Measurements from ENCODE around the gene SH3TC1. TPM values are rescaled to one million over a fixed set of nuclear protein-coding genes. Genes with fewer than 3 reads are reported as not detected.
A peak's percentile ranks its signal among the peaks of the same experiment; 100 is the strongest.

The SH3TC1 gene
- total and polyA plus RNA-seq, 2 of the 13 experiments (the other 11 are each of a cell fraction or from before 2014, with no cell fraction given) = 14.9 to 21.8 TPM

DNA sequence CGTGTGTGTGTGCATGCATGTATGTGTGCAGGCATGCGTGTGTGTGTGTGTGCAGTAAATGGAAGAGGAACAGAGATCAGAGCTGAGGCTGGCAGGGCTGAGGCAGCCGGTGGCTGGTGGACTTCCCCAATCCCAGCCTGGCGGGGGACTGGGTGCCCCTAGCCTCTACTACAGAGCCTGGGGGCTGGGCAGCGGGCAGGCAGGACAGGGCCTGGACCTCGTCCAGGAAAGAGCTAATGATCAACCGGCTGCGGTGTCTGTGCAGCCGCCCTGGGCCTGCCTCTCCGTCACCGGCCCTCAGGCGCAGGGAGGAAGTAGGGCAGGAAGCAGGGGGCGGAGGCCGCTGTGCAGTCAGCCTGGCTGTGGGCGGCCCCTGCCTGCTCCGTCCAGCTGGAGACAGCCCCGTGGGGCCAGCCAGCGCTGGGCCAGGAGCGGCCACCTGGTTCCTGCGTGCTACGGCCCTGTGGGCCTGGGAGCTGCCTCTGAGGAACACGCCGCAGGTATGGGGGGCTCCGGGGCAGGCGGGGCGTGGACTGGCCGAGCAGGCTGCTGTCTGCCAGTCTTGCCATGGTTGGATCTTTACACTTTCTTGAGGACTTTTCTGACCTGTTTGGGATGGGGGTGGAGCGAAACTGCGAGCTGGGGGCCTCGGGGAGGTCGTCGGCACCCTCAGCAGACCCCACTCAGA lies at the start of gene SH3TC1 (continued):
- no peak; the same call in 1 of the 2 replicates for TF ChIP-seq BHLHE40 (IDR thresholded peaks at IDR 0.05; ENCODE audit: low read length)
- TF ChIP-seq, protein P1, sequence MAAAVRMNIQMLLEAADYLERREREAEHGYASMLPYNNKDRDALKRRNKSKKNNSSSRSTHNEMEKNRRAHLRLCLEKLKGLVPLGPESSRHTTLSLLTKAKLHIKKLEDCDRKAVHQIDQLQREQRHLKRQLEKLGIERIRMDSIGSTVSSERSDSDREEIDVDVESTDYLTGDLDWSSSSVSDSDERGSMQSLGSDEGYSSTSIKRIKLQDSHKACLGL (CRISPR knock-in tag; IDR thresholded peaks at IDR 0.05) = peak; percentile 91; the same call in 1 of the 2 replicates
- no peak for TF ChIP-seq ARID2 (CRISPR knock-in tag; IDR thresholded peaks at IDR 0.05; ENCODE audit: borderline replicate concordance)
- peak; percentile 86 for TF ChIP-seq POLR2G (IDR thresholded peaks at IDR 0.05; ENCODE audit: low read depth, low read length)
- no peak for TF ChIP-seq ZHX2 (IDR thresholded peaks at IDR 0.05; ENCODE audit: low read depth)
- 0 out of 2 replicates have a peak, but pooled peaks have one; percentile 49 for TF ChIP-seq ZHX2 (CRISPR knock-in tag; IDR thresholded peaks at IDR 0.05; ENCODE audit: borderline replicate concordance)
- TF ChIP-seq, protein P2, sequence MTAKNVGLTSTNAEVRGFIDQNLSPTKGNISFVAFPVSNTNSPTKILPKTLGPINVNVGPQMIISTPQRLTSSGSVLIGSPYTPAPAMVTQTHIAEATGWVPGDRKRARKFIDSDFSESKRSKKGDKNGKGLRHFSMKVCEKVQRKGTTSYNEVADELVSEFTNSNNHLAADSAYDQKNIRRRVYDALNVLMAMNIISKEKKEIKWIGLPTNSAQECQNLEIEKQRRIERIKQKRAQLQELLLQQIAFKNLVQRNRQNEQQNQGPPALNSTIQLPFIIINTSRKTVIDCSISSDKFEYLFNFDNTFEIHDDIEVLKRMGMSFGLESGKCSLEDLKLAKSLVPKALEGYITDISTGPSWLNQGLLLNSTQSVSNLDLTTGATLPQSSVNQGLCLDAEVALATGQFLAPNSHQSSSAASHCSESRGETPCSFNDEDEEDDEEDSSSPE (CRISPR knock-in tag; IDR thresholded peaks at IDR 0.05) = 0 out of 2 replicates have a peak, but pooled peaks have one; percentile 38
- TF ChIP-seq ISL2 (CRISPR knock-in tag; IDR thresholded peaks at IDR 0.05) = peak; percentile 68
- TF ChIP-seq, protein P3, sequence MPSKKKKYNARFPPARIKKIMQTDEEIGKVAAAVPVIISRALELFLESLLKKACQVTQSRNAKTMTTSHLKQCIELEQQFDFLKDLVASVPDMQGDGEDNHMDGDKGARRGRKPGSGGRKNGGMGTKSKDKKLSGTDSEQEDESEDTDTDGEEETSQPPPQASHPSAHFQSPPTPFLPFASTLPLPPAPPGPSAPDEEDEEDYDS (CRISPR knock-in tag; IDR thresholded peaks at IDR 0.05) = peak; percentile 87
- TF ChIP-seq ZSCAN20 (CRISPR knock-in tag; IDR thresholded peaks at IDR 0.05; ENCODE audit: borderline replicate concordance) = peak; percentile 58; the same call in 1 of the 2 replicates
- peak; percentile 94 for TF ChIP-seq ARID4A (CRISPR knock-in tag; IDR thresholded peaks at IDR 0.05; ENCODE audit: borderline replicate concordance)
- TF ChIP-seq ZGPAT (CRISPR knock-in tag; IDR thresholded peaks at IDR 0.05) = peak; percentile 91
- no peak for TF ChIP-seq ARNT (IDR thresholded peaks at IDR 0.05)
- TF ChIP-seq NR2F1 (CRISPR knock-in tag; IDR thresholded peaks at IDR 0.05) = peak in 1 of 2 experiments; percentile 40; a peak in 1 of 4 replicates

Data from HepG2 (cell line).